A549 (cell line): ENCODE measurements around the gene KRT14. TPM values are rescaled to one million over a fixed set of nuclear protein-coding genes. Genes with fewer than 3 reads are reported as not detected.

Experiments used
- ATAC-seq, 2 experiments: fragments of 200-7000 bp in 1 of 2; fragments of >200 bp in 1 of 2; cut with Nextera tagmentation in 1 of 2; cut with Tn5 transposase in 1 of 2; 3 replicates each; pipeline versions ENCODE4 v1.8.0 to v1.9.1; 2018 to 2020; ENCODE audit warnings: mild to moderate bottlenecking in 1 of 2, moderate library complexity in 1 of 2
- CTCF ChIA-PET: fragments of 300-600 bp; sonication (Branson Sonifier 250); formaldehyde crosslinking; extraction: SDS; loops from one replicate; lab custom pipeline; 2021; ENCODE audit warnings: antibody characterized with exemption, inconsistent platforms; lab: Yijun Ruan, JAX
- POLR2A ChIA-PET: fragments of 350-600 bp; formaldehyde crosslinking; extraction: SDS; loops from one replicate; lab custom pipeline; 2021; ENCODE audit warnings: antibody characterized with exemption, inconsistent platforms; lab: Yijun Ruan, JAX
- DNase-seq, 2 experiments: peaks; one replicate each; pipeline versions ENCODE4 v3.0.0 to v3.0.0-alpha.2; 2011 to 2016; ENCODE audit warnings: low read depth in 1 of 2, low spot score in 1 of 2
- FAIRE-seq: peaks from 2 replicates; lab custom pipeline; 2011; peaks lifted over from hg19 to GRCh38; lab: Jason Lieb, UNC
- H3K27ac ChIP-seq, 2 experiments: fragments of >200 bp; sonication (Bioruptor Twin); formaldehyde crosslinking; 3 replicates each; pipeline ENCODE4 v1.5.1; 2016 to 2017
- H3K4me1 ChIP-seq: fragments of >200 bp; sonication (Bioruptor Twin); formaldehyde crosslinking; 3 replicates; pipeline ENCODE4 v1.6.1; 2016
- H3K4me2 ChIP-seq: fragments of >200 bp; sonication (Bioruptor Twin); formaldehyde crosslinking; 3 replicates; pipeline ENCODE4 v1.6.1; 2016
- H3K4me3 ChIP-seq: fragments of >200 bp; sonication (Bioruptor Twin); formaldehyde crosslinking; 3 replicates; pipeline ENCODE4 v1.5.1; 2016
- H3K9me3 ChIP-seq: fragments of >200 bp; sonication (Bioruptor Twin); formaldehyde crosslinking; 3 replicates; pipeline ENCODE4 v1.6.1; 2016
- CBX2 ChIP-seq: fragments of 200-600 bp; sonication (generic); IDR thresholded peaks from 2 replicates; pipeline ENCODE4 v1.6.1; 2016; ENCODE audit warnings: low read depth, mild to moderate bottlenecking, borderline replicate concordance
- CHD2 ChIP-seq: fragments of 150-350 bp; IDR thresholded peaks from 2 replicates; pipeline ENCODE4 v1.6.1; 2014; ENCODE audit warnings: low read length; ENCODE audit not compliant: partially characterized antibody
- EHMT2 ChIP-seq: fragments of 200-600 bp; sonication (generic); IDR thresholded peaks from 2 replicates; pipeline ENCODE4 v1.6.1; 2016; ENCODE audit warnings: antibody characterized with exemption, low read depth, mild to moderate bottlenecking, moderate library complexity
- ESRRA ChIP-seq: fragments of 150-350 bp; IDR thresholded peaks from 2 replicates; pipeline ENCODE4 v1.6.1; 2014; ENCODE audit warnings: mild to moderate bottlenecking, low read length, borderline replicate concordance
- FOSL2 ChIP-seq, 2 experiments: fragments of 450-650 bp in 1 of 2; fragments of >200 bp in 1 of 2; sonication (Bioruptor Twin) in 1 of 2; formaldehyde crosslinking; IDR thresholded peaks; 2 replicates each; pipeline versions ENCODE4 v1.5.0 to v1.6.1; 2016 to 2020; ENCODE audit warnings: mild to moderate bottlenecking in 1 of 2, moderate library complexity in 1 of 2
- HEYL ChIP-seq: fragments of 250-450 bp; sonication (Bioruptor Pico); IDR thresholded peaks from 2 replicates; pipeline ENCODE4 v1.8.0; 2021; ENCODE audit warnings: mild to moderate bottlenecking, moderate library complexity
- HOXB13 ChIP-seq: fragments of 250-450 bp; sonication (Bioruptor Pico); IDR thresholded peaks from 2 replicates; pipeline ENCODE4 v1.5.0; 2020; ENCODE audit warnings: low read depth, mild to moderate bottlenecking, moderate library complexity
- JUNB ChIP-seq: fragments of >200 bp; sonication (Bioruptor Twin); formaldehyde crosslinking; IDR thresholded peaks from 2 replicates; pipeline ENCODE4 v1.6.1; 2016
- KDM1A ChIP-seq: fragments of 200-600 bp; sonication (generic); IDR thresholded peaks from 2 replicates; pipeline ENCODE4 v1.6.1; 2016; ENCODE audit warnings: low read depth, mild to moderate bottlenecking
- KDM5A ChIP-seq: fragments of 200-600 bp; sonication (generic); IDR thresholded peaks from 2 replicates; pipeline ENCODE4 v1.6.1; 2016; ENCODE audit warnings: antibody characterized with exemption, mild to moderate bottlenecking
- NFE2L2 ChIP-seq: fragments of 150-350 bp; conservative IDR thresholded peaks from 2 replicates; pipeline ENCODE4 v1.6.1; 2014; ENCODE audit warnings: low read length
- PHF8 ChIP-seq: fragments of 200-600 bp; sonication (generic); IDR thresholded peaks from 2 replicates; pipeline ENCODE4 v1.6.1; 2016; ENCODE audit warnings: low read depth, mild to moderate bottlenecking, antibody characterized with exemption, moderate library complexity, borderline replicate concordance
- RAD21 ChIP-seq, 2 experiments: fragments of >200 bp in 1 of 2; sonication (Bioruptor Twin) in 1 of 2; formaldehyde crosslinking in 1 of 2; IDR thresholded peaks in 1 of 2; conservative IDR thresholded peaks in 1 of 2; 2 replicates in 1 of 2; 3 replicates in 1 of 2; pipeline ENCODE4 v1.6.1; 2012 to 2018; ENCODE audit warnings: inconsistent platforms in 1 of 2
- RARB ChIP-seq: fragments of 250-450 bp; sonication (Bioruptor Pico); IDR thresholded peaks from 2 replicates; pipeline ENCODE4 v1.8.0; 2021; ENCODE audit warnings: mild to moderate bottlenecking, moderate library complexity
- RCOR1 ChIP-seq: fragments of 150-350 bp; IDR thresholded peaks from 2 replicates; pipeline ENCODE4 v1.6.1; 2014; ENCODE audit warnings: antibody characterized with exemption, low read length, low read depth
- RNF2 ChIP-seq: fragments of 200-600 bp; sonication (generic); IDR thresholded peaks from 2 replicates; pipeline ENCODE4 v1.6.1; 2016; ENCODE audit warnings: low read depth, mild to moderate bottlenecking, antibody characterized with exemption, moderate library complexity, borderline replicate concordance
- SREBF2 ChIP-seq: fragments of 450-650 bp; IDR thresholded peaks from 2 replicates; pipeline ENCODE4 v1.6.1; 2014; ENCODE audit warnings: mild to moderate bottlenecking, moderate library complexity
- ZC3H11A ChIP-seq: fragments of 450-650 bp; IDR thresholded peaks from 2 replicates; pipeline ENCODE4 v1.6.1; 2014; ENCODE audit warnings: antibody characterized with exemption, mild to moderate bottlenecking
- ZNF302 ChIP-seq: fragments of 250-450 bp; sonication (Bioruptor Pico); IDR thresholded peaks from 2 replicates; pipeline ENCODE4 v1.9.0; 2021; ENCODE audit warnings: inconsistent platforms, mild to moderate bottlenecking, moderate library complexity
- WGBS: methylation state at CpG from one replicate; pipeline ENCODE4 v1.1.6; 2017; ENCODE audit errors: missing lambda C conversion rate; 5-methylcytosine and 5-hydroxymethylcytosine counted together
- polyA plus RNA-seq, 4 experiments: library from polyadenylated mRNA; depleted of rRNA in 3 of 4; stranded (reverse); fragments of >200 nt; fragmentation: RNase III in 1 of 4; extraction: RNeasy Plus Mini Kit Qiagen cat#74134 plus additional on column Dnase treatment in 1 of 4; gene quantifications; 2 replicates in 3 of 4; 3 replicates in 1 of 4; pipeline ENCODE4 v1.2.3, GENCODE V29; 2011 to 2017
- TF ChIP-seq, protein P1 (sequence below): fragments of >200 bp; sonication (Bioruptor Twin); formaldehyde crosslinking; IDR thresholded peaks from 3 replicates; pipeline ENCODE4 v1.6.1; 2016
- TF ChIP-seq, protein P2 (sequence below): fragments of 450-650 bp; IDR thresholded peaks from 2 replicates; pipeline ENCODE4 v1.6.1; 2014; ENCODE audit warnings: antibody characterized with exemption
- TF ChIP-seq, protein P3 (sequence below): fragments of 250-450 bp; sonication (Bioruptor Pico); IDR thresholded peaks from 2 replicates; pipeline ENCODE4 v1.5.0; 2021; ENCODE audit warnings: mild to moderate bottlenecking, moderate library complexity, borderline replicate concordance
- TF ChIP-seq, protein P4 (sequence below): IDR thresholded peaks from 2 replicates; pipeline ENCODE4 v1.6.1; 2012

The KRT14 gene
- polyA plus RNA-seq, 2 of the 4 experiments (the other 2 are of a cell fraction): 0.04 to 0.10 TPM

DNA sequence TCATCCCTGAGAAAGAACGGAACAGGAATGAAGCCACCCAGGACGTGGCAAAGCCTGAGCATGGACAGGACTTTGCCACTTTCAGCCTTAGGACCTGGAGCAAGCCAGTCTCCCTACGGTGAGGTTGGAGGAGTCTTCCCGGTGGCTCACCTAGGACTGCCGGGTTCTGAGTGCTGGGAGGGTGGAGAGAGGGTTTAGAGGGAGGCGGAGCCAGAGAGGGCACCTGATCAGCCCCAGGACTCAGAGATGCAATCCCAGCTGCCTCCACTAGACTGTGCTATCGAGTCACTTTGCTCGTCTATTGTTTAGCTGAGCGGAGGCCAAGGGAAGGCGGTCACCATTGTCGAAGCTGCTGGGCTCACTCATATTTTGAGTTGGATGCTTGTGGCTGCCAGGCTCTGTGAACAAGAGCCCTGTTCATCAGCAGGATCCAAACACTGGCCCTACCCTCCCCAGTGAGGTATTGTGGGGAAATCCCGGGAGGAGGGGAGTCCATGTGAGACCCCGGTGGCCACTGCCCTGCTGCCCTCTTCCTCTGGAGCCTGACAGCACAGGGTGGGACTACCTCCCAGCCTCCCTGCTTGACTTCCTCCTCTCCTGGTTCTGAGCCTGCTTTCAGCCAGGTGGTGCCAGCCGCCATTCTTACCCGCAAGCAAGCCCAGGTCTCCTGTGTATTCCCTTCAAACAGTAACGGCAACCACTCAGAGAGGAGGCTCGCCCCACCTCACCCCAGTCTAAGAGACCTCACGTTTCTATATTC lies 7.0 kb downstream of the KRT14 start (continued):
- TF ChIP-seq, protein P1, sequence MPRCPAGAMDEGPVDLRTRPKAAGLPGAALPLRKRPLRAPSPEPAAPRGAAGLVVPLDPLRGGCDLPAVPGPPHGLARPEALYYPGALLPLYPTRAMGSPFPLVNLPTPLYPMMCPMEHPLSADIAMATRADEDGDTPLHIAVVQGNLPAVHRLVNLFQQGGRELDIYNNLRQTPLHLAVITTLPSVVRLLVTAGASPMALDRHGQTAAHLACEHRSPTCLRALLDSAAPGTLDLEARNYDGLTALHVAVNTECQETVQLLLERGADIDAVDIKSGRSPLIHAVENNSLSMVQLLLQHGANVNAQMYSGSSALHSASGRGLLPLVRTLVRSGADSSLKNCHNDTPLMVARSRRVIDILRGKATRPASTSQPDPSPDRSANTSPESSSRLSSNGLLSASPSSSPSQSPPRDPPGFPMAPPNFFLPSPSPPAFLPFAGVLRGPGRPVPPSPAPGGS: no peak
- no peak for TF ChIP-seq CHD2
- TF ChIP-seq KDM5A: no peak
- no peak for TF ChIP-seq FOSL2 (IDR thresholded peaks at IDR 0.05)
- no peak for TF ChIP-seq FOSL2 (CRISPR knock-in tag; IDR thresholded peaks at IDR 0.05)
- no peak for TF ChIP-seq RARB (CRISPR knock-in tag)
- no peak for TF ChIP-seq ESRRA
- no peak for TF ChIP-seq ZC3H11A
- no peak for TF ChIP-seq CBX2
- TF ChIP-seq RAD21 (conservative IDR thresholded peaks at IDR 0.05 in 1 of 2, IDR thresholded peaks at IDR 0.05 in 1 of 2): peak; percentile 64 to 81
- no peak for TF ChIP-seq PHF8
- TF ChIP-seq, protein P2, sequence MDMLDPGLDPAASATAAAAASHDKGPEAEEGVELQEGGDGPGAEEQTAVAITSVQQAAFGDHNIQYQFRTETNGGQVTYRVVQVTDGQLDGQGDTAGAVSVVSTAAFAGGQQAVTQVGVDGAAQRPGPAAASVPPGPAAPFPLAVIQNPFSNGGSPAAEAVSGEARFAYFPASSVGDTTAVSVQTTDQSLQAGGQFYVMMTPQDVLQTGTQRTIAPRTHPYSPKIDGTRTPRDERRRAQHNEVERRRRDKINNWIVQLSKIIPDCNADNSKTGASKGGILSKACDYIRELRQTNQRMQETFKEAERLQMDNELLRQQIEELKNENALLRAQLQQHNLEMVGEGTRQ: peak; percentile 77
- TF ChIP-seq EHMT2: no peak

DNA sequence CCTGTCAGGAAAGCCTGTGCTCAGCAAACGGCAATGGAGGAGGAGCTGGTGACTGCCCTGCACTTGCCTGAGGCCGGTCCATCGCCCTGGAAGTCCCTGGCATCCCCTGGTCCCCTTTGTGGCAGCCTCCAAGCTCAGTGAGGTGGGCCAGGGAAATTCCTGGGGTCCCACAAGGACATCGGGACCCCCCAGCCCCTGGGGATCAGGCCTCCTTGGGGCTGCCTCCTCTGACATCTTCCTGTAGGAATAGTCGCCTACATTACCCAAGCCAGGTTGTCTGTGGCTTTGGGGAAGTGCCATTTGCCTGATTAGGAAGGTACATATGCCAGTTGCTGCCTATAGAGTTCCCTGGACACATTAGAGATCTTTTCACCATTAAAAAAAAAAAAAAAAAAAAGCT lies 7.7 kb downstream of the KRT14 start:
- no peak overlapping the region; the same call in 2 of the 3 replicates for H3K4me3 ChIP-seq
- ChIA-PET CTCF (interaction anchor here (0.6 to 3.1 kb wide), 23 partner anchors 9 to 825 kb away, joined by 3 to 44 read pairs (median 5); partner anchors contain the start of genes KRT17 and KRT35), POLR2A (interaction anchor here (0.6 to 1.0 kb wide), 4 partner anchors 29 to 110 kb away, joined by 3 to 7 read pairs (median 4); partner anchors contain the start of gene EIF1)
- FAIRE-seq (no peak), DNase-seq (no peak), ATAC-seq (peak in 1 of 2 experiments; percentile 16; a peak in 3 of 6 replicates)
- peaks cover 6% of the 10 kb centered on the region for H3K4me1 ChIP-seq
- WGBS: 58% methylated on average over 5 of the region's 5 CpGs
- TF ChIP-seq RCOR1 (no peak), RAD21 (conservative IDR thresholded peaks at IDR 0.05 in 1 of 2, IDR thresholded peaks at IDR 0.05 in 1 of 2) (no peak), NFE2L2 (no peak), SREBF2 (no peak), HEYL (CRISPR knock-in tag) (no peak), HOXB13 (CRISPR knock-in tag) (no peak), EHMT2 (no peak), ZNF302 (CRISPR knock-in tag) (no peak), RARB (CRISPR knock-in tag) (no peak), RNF2 (no peak), CBX2 (no peak), JUNB (no peak), KDM1A (no peak)
- TF ChIP-seq, protein P3, sequence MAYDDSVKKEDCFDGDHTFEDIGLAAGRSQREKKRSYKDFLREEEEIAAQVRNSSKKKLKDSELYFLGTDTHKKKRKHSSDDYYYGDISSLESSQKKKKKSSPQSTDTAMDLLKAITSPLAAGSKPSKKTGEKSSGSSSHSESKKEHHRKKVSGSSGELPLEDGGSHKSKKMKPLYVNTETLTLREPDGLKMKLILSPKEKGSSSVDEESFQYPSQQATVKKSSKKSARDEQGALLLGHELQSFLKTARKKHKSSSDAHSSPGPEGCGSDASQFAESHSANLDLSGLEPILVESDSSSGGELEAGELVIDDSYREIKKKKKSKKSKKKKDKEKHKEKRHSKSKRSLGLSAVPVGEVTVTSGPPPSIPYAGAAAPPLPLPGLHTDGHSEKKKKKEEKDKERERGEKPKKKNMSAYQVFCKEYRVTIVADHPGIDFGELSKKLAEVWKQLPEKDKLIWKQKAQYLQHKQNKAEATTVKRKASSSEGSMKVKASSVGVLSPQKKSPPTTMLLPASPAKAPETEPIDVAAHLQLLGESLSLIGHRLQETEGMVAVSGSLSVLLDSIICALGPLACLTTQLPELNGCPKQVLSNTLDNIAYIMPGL (CRISPR knock-in tag): no peak
- TF ChIP-seq, protein P4, sequence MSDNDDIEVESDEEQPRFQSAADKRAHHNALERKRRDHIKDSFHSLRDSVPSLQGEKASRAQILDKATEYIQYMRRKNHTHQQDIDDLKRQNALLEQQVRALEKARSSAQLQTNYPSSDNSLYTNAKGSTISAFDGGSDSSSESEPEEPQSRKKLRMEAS: no peak
- no peaks in the 10 kb centered on the region for H3K9me3 ChIP-seq
- no peak overlapping the region for H3K27ac ChIP-seq
- peak overlapping the region; percentile 70 for H3K4me2 ChIP-seq
